GM19397 (cell line): ENCODE results near the gene GNE.
"Not testable (repeated sequence)": the region's sequence is repeated elsewhere in the genome, so short reads cannot be mapped to it uniquely, and the experiment has no call there.

Experiments used
- ATAC-seq: cut with Tn5 transposase; IDR thresholded peaks from one replicate; pipeline ENCODE4 v1.9.1; 2021; ENCODE audit warnings: mild to moderate bottlenecking, moderate library complexity; ENCODE audit not compliant: unreplicated experiment

GNE gene

DNA sequence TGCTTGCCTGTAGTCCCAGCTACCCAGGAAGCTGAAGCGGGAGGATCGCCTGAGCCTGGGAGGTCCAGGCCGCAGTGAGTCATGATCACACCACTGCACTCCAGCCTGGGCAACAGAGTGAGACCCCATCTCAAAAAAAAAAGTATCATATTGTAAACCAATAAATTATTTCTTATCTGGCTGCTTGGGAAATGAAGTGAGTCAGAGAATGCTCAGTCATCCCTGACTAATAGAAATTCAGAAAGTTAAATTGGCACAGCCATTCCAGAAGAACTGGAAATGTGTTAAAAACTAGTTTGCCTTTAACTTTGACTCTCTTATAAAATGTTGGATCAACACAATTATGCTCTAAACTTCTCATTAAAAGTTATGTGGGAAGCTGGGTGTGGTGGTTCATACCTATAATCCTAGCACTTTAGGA is 9.8 kb upstream of the GNE start:
- ATAC-seq: no peak

DNA sequence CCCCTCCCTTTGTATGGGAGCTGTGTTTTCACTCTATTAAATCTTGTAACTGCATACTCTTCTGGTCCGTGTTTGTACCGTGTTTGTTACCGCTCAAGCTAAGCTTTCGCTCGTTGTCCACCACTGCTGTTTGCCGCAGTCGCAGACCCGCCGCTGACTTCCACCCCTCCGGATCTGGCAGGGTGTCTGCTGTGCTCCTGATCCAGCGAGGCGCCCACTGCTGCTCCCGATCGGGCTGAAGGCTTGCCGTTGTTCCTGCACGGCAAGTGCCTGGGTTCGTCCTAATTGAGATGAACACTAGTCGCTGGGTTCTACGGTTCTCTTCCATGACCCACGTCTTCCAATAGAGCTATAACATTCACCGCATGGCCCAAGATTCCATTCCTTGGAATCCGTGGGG is 6.6 kb upstream of the GNE start:
- ATAC-seq: no peak

DNA sequence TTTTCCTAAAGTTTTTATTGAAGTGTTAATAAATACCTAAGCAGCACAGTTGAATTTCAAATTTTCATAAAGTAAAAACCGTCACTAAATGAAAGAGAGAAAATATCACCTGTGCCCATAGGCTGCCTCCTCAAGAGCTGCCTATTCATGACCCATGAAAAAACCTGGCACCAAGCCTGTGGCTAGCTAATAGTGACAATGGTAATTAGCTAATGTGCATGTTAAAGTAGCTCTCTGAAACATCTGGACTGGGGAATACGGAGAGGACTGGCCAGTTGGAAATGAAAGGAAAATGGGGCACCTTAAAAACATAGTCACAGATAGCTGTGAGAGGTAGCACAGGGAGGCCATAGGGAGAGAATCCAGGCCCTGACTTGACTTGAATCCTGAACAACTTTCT is 5.4 kb upstream of the GNE start:
- ATAC-seq: no peak

DNA sequence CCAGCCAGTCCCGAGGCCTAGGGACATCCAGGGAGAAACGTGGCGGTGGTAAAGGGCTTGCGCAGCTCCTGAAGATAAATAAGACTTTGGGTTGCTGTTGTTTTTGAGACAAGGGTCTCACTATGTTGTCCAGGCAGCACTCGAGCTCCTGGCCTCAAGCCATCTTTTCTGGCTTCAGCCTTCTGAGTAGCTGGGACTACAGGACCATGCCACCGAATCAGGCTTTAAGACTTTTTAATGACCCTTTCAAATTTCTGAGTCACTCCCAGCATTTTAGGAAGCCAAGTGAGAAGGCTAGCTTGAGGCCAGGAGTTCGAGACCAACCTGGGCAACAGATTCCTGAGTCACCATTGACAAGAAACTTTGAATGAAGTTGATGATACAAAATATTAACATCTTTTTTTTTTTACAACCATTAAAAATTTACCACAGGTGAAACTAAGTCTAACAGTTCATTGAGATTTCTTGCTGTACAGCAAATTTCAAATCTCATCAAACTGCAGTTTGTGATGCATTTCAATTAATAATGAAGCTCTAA is 817 bp upstream of the GNE start:
- ATAC-seq: no peak

DNA sequence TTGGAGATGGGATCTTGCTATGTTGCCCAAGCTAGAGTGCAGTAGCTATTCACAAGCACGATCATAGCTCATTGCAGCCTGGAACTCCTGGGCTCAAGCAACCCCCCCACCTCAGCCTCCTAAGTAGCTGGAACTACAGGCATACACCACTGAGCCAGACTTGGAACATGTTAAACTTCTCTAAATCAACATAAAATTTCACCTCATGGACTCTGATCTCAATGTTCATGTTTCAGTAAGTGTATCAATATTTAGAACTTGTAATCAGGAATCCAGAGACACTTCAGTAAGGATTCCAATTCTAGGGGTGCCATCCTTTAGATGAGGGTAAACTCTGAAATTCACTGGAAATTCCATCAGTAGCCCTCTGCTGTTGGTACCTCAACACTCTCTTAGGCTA is 6.8 kb downstream of the GNE start:
- ATAC-seq: no peak

DNA sequence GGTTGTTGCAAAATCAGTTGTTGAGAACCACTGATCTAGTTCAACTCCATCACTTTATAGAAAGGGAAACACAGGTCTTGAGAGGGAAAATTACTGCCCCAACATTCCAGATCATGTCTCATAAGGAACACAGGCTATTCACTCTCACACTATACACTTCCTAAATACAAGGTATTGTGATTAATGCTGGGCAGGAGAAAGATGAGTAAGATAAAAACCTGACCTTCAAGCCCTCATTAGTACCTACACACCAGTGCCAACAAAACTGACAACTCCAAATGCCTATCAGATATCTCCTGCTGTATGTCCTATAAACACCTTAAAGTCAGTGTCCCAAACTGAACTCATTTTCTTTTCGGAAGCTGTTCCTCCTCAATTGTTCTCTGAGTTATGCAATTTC is 8.2 kb downstream of the GNE start:
- no peak for ATAC-seq

DNA sequence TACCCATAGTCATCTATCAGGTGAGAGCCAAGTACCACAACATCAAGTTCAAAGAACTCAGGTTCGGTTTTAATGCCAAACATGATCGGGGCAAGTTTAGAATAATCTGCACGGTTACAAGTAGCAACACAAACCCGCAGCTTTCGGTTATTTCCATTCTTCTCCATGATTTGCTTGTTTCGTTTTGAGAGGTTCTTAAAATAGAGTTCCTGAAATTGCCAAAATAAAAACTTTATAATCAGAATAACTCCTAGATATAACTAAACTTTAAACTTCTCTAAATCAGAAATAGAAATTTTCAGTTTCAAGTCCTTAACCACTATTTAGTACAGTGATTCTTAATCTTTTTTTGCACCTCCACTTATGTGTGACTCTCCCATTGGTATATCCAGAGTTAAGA is 9.1 kb downstream of the GNE start:
- no peak for ATAC-seq

DNA sequence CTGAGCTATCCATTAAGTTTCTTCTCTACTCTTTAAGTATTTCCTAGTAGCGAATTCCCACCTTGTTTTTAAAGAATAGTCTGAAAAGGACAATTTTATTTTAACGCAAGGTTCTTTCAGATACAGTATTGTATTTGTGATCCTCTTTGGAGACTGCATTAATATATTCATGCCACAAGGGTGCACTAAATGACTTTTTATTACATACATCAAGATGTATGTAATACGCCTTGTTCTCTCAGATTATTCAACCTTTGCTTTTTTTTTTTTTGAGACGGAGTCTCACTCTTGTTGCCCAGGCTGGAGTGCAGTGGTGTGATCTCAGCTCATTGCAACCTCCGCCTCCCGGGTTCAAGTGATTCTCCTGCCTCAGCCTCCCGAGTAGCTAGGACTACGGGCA is 10.2 kb downstream of the GNE start:
- not testable (repeated sequence) for ATAC-seq

DNA sequence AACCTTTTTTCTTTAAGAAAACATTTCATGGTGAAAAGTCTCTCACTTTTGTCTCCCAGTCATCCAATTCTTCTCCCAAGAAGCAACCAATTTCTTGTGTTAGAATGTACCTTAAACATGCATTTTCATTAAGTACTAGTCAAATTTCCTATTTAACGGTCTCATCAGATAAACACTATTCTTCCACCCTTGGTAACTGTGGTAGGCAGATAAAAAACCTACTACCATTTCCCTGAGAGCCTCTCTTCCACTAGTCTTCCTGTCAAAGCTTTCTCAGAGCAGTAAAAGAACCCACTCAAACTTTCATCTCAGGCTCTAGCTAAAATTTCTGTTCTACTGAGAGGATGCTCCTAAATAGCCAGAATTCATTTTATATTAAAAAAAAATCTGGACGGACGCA is 10.9 kb downstream of the GNE start:
- ATAC-seq: no peak

DNA sequence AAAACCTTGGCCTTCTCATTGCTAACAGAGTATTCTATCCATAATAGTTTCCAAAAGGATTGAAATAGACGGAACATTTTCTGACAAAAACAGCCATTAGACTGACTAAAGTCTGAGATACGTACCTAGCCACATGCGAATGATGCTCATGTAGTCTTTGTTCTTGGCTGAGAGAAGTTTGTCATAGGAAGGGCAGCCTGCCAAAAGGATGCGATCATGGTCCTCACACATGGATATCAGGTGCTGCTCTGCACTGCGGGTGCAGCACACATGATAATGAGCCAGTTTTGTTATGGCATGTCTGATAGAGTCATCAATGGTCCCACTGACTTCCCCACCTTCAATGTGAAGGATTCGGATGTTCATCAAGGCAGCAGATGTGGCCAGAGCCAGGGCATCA is 12.3 kb downstream of the GNE start:
- ATAC-seq: no peak

DNA sequence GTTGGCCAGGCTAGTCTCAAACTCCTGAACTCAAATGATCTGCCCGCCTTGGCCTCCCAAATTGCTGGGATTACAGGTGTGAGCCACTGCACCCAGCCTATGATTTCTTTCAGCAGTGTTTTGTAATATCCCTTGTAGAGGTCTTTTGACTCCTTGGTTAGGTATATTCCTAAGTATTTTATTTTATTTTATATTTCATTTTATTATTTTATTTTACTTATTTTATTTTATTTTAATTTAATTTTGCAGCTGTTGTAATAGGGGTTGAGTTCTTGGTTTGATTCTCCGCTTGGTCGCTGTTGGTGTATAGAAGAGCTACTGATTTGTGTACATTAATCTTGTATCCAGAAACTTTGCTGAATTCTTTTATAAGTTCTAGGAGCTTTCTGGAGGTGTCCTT is 18.6 kb downstream of the GNE start:
- ATAC-seq: not testable (repeated sequence)

DNA sequence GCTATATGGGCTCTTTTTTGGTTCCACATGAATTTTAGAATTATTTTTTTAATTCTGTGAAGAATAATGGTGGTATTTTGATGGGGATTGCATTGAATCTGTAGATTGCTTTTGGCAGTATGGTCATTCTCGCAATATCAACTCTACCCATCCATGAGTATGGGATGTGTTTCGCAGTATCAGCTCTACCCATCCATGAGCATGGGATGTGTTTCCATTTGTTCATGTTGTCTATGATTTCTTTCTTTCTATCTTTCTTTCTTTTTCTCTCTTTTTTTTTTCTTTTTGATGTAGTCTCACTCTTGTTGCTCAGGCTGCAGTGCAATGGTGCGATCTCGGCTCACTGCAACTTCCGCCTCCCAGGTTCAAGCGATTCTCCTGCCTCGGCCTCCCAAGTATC is 19.0 kb downstream of the GNE start:
- ATAC-seq: not testable (repeated sequence)

DNA sequence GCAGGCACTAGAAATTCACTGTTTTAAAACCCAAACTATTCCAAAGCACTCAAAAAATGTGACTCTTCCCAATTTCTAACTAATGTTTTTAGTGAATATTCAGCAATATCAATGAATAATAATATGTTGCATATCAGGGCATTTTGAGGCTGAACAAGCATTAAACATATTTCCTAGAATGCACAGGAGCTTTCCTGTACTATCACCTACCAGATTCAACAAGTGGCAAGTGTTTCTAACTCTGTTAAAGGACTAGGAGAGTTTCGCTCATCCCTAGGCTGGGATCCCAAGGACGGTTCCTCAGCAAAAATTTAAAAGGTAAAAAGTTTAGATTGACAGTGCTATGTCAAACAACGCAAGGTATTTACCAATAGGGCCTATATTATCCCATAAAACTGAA is 21.0 kb downstream of the GNE start:
- no peak for ATAC-seq

DNA sequence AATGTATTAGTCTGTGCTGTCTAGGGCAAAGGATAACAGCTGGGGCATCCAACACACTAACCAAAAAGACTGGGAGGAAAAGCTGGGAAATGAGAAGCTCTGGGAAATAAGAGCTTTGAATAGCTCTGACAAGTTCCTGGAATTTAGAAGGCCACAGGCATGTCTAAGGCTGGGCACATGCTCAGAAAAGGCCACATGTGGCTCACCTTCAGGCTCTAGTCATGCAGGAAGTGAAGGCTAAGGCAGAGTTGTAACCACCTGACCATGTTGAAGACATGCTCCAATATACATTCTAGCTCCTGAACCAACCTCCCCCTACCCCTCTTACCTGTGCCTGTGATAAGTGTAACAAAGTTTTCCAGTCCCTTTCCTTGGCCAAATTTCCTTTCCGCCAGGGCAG is 35.8 kb downstream of the GNE start:
- ATAC-seq: no peak

DNA sequence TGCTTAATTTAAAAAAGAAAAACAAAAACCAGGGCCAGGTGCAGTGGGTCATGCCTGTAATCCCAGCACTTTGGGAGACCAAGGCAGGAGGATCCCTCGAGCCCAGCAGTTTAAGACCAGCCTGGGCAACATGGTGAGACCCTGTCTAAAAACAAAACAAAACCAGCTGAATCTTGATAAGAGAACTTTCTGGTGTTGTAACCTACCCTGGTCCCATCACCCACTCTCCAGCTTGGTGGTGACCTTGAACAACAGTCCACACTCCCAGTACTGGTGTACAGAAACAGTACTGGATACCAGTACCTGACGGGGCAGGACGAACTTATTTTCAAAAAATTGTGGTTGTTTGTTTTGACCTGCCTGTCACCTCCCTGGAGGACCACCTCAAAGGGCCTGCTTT is 36.6 kb downstream of the GNE start:
- ATAC-seq: no peak

DNA sequence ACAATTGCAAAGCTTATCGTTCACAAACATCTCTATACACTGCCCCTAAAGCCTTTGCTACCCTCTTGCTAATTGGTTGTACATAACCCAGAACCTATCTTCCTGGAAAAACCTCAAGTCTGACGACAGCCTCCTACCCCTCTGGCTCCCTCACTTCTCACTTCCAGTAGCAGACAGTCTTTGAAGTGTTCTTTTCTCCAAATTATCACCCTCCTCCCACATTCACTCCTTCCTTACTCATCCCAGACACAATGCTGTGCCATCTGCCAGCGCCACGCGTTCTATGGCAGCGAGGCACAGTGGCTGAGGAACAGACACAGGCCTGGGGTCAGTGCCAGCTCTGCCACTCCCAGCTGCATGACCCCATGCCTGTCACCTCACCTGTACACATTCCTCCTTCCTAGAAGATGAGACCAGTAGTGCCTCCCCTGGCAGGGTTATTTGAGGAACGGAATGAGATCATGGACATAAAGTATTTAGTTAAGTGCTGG is 39.8 kb downstream of the GNE start:
- no peak for ATAC-seq

DNA sequence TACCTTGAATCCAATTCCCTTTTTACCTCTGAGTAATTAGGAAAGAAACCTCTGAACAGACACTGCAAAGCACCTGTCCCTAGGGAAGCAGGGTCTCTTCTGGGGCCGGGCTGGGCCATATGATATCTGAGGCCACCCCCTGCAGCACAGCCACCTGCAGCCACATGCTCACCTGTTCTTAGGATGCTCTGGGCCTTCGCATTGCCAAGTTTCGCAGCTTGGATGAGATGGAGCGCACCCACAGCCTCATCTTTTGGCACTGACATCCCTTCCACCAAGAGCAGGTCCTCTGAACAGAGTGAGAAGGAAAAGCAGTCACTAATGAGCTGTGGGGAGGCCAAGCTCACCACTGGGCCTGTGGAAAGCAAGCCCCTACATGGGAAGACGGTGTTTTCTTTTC is 40.2 kb downstream of the GNE start:
- ATAC-seq: no peak

DNA sequence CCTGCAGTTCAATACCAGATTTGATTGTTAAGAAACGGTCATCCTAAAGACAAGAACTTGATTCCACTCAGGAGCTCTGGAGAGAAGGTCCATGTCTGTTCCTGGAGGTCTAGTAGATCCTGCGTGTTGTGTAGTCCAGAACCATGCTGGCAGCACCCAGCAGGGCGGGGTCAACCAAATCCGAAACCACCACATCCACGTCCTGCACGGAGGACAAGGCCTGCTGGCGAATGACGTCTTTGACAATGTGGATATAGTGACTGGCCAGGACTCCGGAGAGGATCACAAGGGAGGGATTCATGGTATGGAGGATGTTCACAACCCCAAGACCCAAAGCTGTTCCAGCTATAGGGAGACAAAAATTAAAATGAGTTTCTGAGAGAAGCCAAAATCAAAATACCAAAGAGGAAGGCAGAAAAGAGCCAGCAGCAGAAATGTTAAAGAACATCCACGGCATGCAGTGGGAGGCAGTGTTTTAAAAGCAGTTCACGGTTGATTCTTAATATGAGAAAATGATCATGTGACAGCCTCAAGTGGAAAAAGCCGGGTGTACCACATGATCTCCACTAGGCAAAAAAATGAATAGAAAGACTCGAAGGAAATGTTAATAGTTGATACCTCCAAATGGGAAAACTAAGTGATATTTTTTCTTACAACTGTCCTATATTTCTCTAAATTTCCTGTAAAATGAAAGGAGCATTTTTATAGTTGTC is 40.8 kb downstream of the GNE start:
- ATAC-seq: no peak

DNA sequence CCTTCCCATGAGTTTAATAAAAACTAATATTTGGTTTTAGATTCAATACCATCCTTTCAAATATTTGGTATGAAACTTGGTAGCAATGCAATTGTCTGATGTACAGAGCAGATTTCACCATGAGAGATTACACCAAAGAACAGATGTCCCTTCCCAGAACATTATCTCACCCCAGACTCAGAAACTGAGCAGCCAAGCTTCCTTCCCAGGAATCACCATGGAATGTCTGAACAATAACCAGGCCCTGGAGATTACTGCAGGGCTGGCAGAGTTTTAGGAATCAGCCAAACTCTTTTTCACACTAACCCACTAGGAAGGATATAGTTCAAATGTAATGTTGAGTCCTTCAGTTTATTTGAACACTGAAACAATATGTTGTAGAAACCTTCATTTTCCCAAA is 43.7 kb downstream of the GNE start:
- ATAC-seq: no peak

DNA sequence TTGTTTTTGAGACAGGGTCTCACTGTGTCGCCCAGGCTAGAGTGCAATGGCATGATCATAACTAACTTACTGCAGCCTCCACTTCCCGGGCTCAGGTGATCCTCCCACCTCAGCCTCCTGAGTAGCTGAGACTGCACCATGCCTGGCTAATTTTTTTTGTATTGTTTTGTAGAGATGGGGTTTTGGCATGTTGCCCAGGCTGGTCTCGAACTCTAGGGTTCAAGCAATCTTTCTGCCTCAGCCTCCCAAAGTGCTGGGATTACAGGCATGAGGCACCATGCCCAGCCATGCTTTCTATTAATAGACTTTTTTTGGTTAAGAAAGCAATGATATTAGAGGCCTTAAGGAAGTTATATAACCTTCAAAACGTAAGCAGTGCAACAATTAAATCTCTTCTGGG is 44.3 kb downstream of the GNE start:
- no peak for ATAC-seq

DNA sequence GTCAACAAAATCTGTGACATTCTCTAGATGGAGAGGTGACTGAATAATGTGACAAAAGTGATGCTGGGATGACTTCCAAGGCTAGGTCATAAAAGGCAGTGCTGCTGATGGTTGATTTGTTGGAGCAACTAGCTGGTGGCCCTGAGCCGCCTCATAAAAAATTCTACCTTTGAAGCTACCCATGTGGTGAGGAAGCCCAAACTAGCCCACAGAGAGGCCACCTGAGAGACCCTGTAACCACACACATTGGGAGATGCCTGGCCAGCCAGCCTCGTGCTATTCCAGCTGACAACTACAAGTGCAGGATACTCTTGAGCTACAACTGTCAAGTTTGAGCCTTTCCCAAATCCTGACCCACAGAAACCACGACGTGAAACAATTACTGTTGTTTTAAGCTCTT is 44.9 kb downstream of the GNE start:
- no peak for ATAC-seq

DNA sequence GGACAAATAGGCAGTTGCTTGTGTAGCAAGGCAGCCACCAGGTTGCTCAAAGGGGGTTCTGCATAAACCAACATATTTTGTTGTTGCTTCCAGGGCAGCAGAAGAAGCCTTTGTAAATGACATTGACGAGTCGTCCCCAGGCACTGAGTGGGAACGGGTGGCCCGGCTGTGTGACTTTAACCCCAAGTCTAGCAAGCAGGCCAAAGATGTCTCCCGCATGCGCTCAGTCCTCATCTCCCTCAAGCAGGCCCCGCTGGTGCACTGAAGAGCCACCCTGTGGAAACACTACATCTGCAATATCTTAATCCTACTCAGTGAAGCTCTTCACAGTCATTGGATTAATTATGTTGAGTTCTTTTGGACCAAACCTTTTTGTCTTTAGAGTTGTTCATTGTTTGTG is 46.7 kb downstream of the GNE start:
- no peak for ATAC-seq

DNA sequence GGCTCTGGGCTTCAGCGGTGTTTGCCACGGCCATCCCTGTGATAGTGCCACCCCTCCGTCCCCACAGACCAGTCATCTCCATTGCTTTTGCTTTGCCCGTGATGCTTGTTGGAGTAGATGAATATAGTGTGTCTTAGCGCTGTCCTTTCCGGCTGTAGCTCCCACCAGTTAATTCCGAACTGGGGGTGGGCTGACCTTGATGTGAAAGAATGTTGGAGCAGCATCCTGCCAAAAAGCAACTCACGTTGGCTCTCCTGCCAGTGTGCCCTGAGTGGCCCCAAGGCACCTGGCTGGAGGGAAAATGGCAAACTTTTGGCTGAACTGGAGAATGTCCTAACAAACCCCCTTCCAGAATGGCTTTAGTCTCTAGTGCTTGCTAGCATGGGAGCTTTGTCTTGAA is 47.5 kb downstream of the GNE start:
- no peak for ATAC-seq
